ENCODE data around the gene SBK1. TPM values are rescaled to one million over a fixed set of nuclear protein-coding genes. Genes with fewer than 3 reads are reported as not detected.

SBK1 gene
- total and polyA plus RNA-seq, 5 donors from 2014 or later: 2.0 to 20.2 (median 3.4) TPM

Other genes with a start within 250 kb of the SBK1 start
- not detected for gene GSG1L, start 228.8 kb upstream of the SBK1 start, total RNA-seq
- gene GSG1L, start 228.8 kb upstream of the SBK1 start, polyA plus RNA-seq: under 1 TPM in 1 of 4 donors, not detected in 3; 0.15 TPM
- gene XPO6, start 80.6 kb upstream of the SBK1 start, total RNA-seq: 302 TPM
- gene XPO6, start 80.6 kb upstream of the SBK1 start, polyA plus RNA-seq: 10 to 100 TPM; 60.4 to 79.6 (median 64.2) TPM
- 3.0 TPM for gene NPIPB6, start 71.0 kb downstream of the SBK1 start, total RNA-seq
- under 1 TPM in 2 of 4 donors, not detected in 2; 0.13 to 0.42 TPM for gene NPIPB6, start 71.0 kb downstream of the SBK1 start, polyA plus RNA-seq
- 49.6 TPM for gene EIF3CL, start 111.3 kb downstream of the SBK1 start, total RNA-seq
- 10 to 100 TPM; 14.5 to 44.2 (median 23.3) TPM for gene EIF3CL, start 111.3 kb downstream of the SBK1 start, polyA plus RNA-seq
- not detected for gene NPIPB7, start 179.8 kb downstream of the SBK1 start, total RNA-seq
- not detected for gene NPIPB7, start 179.8 kb downstream of the SBK1 start, polyA plus RNA-seq
- gene CLN3, start 199.5 kb downstream of the SBK1 start, total RNA-seq: 55.2 TPM
- gene CLN3, start 199.5 kb downstream of the SBK1 start, polyA plus RNA-seq: 10 to 100 TPM; 24.8 to 39.3 (median 30.7) TPM
- 6.8 TPM for gene APOBR, start 202.1 kb downstream of the SBK1 start, total RNA-seq
- gene APOBR, start 202.1 kb downstream of the SBK1 start, polyA plus RNA-seq: under 1 TPM; 0.11 to 0.72 (median 0.21) TPM
- gene IL27, start 214.3 kb downstream of the SBK1 start, total RNA-seq: not detected
- not detected for gene IL27, start 214.3 kb downstream of the SBK1 start, polyA plus RNA-seq
- not detected for gene NUPR1, start 246.4 kb downstream of the SBK1 start, total RNA-seq
- gene NUPR1, start 246.4 kb downstream of the SBK1 start, polyA plus RNA-seq: not detected

Measured in CD4-positive, CD25-positive, alpha-beta regulatory T cell (primary cell).